Cardiac septum (tissue), 1 donor: ENCODE measurements around the gene CPZ. TPM values are rescaled to one million over a fixed set of nuclear protein-coding genes. Genes with fewer than 3 reads are reported as not detected.

Experiments used
- DNase-seq: peaks from one replicate; pipeline ENCODE4 v3.0.0-alpha.2; 2020; ENCODE audit warnings: low spot score
- intact Hi-C: fragments of 100-400 bp; cut with DNase I; formaldehyde crosslinking; loops from one replicate; pipeline ENCODE4 v1.14.0; 2022
- total RNA-seq: library from RNA; stranded (reverse); fragmentation: NEBNext Ultra II Directional; extraction: Animal tissue kit (Norgen Biotek cat#: 25700); gene quantifications from one replicate; pipeline ENCODE4 v1.2.1, GENCODE V29; 2021
- donor health status: DM: no; HTN: no; CAD: no.

The CPZ gene
- total RNA-seq, 1 donor from 2014 or later, result 0.30 TPM

DNA sequence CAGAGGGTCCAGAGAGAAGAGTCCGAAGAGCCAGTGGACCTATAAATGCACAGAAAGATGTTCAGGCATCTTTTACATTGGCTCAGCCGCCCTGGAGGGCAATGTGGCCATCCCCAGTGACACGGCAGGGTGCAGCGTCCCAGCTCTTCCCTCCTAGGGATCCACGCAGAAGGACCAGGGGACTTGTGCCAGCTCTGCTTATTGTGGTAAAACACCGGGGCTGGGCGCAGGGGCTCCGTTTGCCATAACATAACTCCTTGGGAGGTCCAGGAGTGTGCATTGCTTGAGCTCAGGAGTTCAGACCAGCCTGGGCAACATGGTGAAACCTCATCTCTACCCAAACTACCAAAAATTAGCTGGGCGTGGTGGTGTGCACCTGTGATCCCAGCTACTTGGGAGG is 70.2 kb downstream of the CPZ start:
- intact Hi-C loops, result no loop called here
- DNase-seq, result no peak

GRCh38 chr4:8664031-8664805 is 71.7 kb downstream of the CPZ start:
- intact Hi-C loops, result no loop called here
- DNase-seq, result no peak

- no peak for DNase-seq
- intact Hi-C loops, result no loop called here
These were observed 72.4 kb downstream of the CPZ start for GRCh38 chr4:8664976-8665375.

DNA sequence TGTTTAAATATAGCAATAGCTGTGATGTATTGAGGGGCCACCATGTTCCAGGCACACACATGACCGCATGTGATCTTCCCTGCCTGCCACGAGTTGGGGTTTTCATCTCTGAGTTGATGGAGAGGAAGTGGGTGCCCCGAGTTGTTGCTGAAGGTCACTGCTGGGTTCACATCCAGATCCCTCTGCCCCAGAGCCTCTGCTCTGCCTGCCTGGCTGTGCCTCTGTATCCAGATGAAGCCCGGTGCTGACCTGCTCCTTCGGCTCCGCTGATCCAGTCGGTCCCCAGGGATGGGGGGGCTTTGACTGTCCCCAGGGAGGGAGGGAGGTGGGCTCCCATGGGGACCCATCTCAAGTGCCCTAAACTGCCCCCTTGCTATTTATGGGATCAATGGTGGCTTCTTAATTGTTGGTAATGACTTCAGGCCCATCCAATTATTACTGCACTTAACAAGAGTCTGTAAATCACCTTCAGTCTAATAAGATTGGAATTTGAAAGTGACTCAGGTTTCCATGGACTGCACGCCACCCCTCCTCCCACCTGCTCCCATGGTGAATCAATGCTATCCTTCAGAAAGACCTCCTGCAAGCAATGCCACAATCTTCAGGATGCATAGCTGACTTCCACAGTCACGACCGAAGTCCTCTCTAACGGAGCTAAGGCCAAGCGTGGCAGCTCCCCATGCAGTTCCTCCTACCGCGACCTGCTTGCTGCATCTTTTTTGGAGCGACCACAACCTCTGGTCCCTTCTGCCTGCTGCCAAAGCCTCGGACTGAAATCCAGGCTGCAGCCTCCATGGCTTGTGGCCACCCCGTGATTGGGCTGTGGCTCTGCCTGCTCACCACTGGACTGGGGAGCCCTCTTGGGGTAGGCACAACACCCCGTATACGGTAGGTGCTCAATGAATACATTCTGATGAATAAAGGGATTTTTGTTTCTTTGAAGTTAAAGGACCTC is 73.1 kb downstream of the CPZ start:
- DNase-seq, result no peak
- intact Hi-C loops, result no loop called here

GRCh38 chr4:8666581-8666980 is 74.0 kb downstream of the CPZ start:
- intact Hi-C loops, result no loop called here
- DNase-seq, result no peak

Other genes starting within 250 kb of the CPZ start
- 29.3 TPM for gene ACOX3, start 152.0 kb upstream of the CPZ start, total RNA-seq
- 9.0 TPM for gene TRMT44, start 152.0 kb upstream of the CPZ start, total RNA-seq
- gene GPR78, start 12.4 kb upstream of the CPZ start, total RNA-seq, result not detected